Vagina (tissue), 2 donors: Measurements from ENCODE around the gene BCR.

ENCODE experiments used
- CTCF ChIP-seq, 3 experiments: fragments of 450-650 bp in 2 of 3; fragments of 200-600 bp in 1 of 3; sonication (generic) in 1 of 3; IDR thresholded peaks; one replicate each; pipeline ENCODE4 v1.5.1; 2017 to 2019; ENCODE audit warnings: antibody characterized with exemption in 3 of 3, mild to moderate bottlenecking in 2 of 3, moderate library complexity in 2 of 3
- POLR2AphosphoS5 ChIP-seq, 2 donors: sonication (generic); formaldehyde crosslinking; IDR thresholded peaks; one replicate each; pipeline ENCODE4 v1.9.0; 2017; ENCODE audit warnings: antibody characterized with exemption in 2 of 2, mild to moderate bottlenecking in 2 of 2, low read depth in 1 of 2; ENCODE audit not compliant: insufficient read depth in 1 of 2

- no peak for TF ChIP-seq POLR2AphosphoS5 (IDR thresholded peaks at IDR 0.05; ENCODE audit: insufficient read depth in 1 of 2, low read depth in 1 of 2)
- TF ChIP-seq CTCF (IDR thresholded peaks at IDR 0.05): no peak
Observed at GRCh38 chr22:23291806-23292452, 111.6 kb downstream of the BCR start.
